Measurements from ENCODE around the gene NR1H4.
"Not testable (repeated sequence)": the region's sequence is repeated elsewhere in the genome, so short reads cannot be mapped to it uniquely, and the experiment has no call there.

GRCh38 chr12:100559261-100559660 is 85.6 kb downstream of the NR1H4 start:
- not testable (repeated sequence) for TF ChIP-seq CTCF (IDR thresholded peaks at IDR 0.05 in 8 of 11, conservative IDR thresholded peaks at IDR 0.05 in 3 of 11); POLR2A (IDR thresholded peaks at IDR 0.05)

Data from spleen (tissue), 7 donors.